Measurements from ENCODE around the gene BTN1A1. TPM values are rescaled to one million over a fixed set of nuclear protein-coding genes. Genes with fewer than 3 reads are reported as not detected.

The BTN1A1 gene
- total and polyA plus RNA-seq, 10 of the 15 experiments (the other 5 are each of a cell fraction or from before 2014, with no cell fraction given): 0.05 to 2.2 (median 0.87) TPM

DNA sequence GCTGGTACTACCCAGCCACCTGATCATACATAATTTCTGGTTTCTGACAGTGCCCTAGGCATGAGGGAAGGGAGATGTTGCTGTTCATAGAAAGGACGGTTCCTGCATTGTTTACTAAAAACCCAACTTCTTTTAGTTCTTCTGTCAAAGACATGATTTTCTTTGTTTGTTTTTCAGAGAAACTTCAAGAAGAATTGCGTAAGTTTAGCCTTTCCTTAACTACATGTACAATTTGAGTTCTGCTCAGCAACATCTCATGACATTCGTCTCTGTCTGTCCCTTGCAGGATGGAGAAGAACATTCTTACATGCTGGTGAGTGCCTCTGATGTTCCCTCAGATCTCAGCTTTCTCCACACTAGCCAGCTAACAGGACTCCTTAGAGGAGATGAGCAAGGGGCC lies 34.3 kb upstream of the BTN1A1 start:
- H3K4me3 ChIP-seq: no peak overlapping the region
- SMC1A ChIA-PET (ENCODE audit: uncharacterized antibody, unreplicated experiment): no interaction called here
- ATAC-seq (no peak), DNase-seq (ENCODE audit: low read depth, low spot score) (no peak), FAIRE-seq (no peak)
- no peaks in the 10 kb centered on the region for H3K9me3 ChIP-seq (replicated peaks; ENCODE audit: control insufficient read depth, insufficient read depth, low read length)
- 100% methylated on average over 3 of the region's 3 CpGs for WGBS (ENCODE audit: insufficient coverage, insufficient replicate concordance, low lambda C conversion rate, missing lambda C conversion rate)
- no TSS peak for BruUV-seq (replicated peaks)
- H3K9ac ChIP-seq (ENCODE audit: control insufficient read depth, insufficient read depth, low read length): no peak overlapping the region
- H3K36me3 ChIP-seq (ENCODE audit: control insufficient read depth in 2 of 2, insufficient read depth in 2 of 2, low read length in 1 of 2): peaks cover 13 to 30% of the 10 kb centered on the region in 2 experiments
- CTCF ChIA-PET: no interaction called here
- RAD21 ChIA-PET (ENCODE audit: unreplicated experiment): no interaction called here
- peaks cover 8% of the 10 kb centered on the region for H3K79me2 ChIP-seq (ENCODE audit: control insufficient read depth, insufficient read depth, low read length)
- no peaks in the 10 kb centered on the region for H4K20me1 ChIP-seq (ENCODE audit: control insufficient read depth, insufficient read depth)
- intact Hi-C loops (cut with micrococcal nuclease; ENCODE audit: unreplicated experiment): no loop called here
- H3K27ac ChIP-seq (ENCODE audit: control insufficient read depth, insufficient read depth): no peak overlapping the region
- H3K4me1 ChIP-seq (ENCODE audit: control insufficient read depth, insufficient read depth, low read length): peaks cover 12% of the 10 kb centered on the region
- POLR2A ChIA-PET: interaction anchor here (2.9 kb wide), 1 partner anchor 21 kb away, joined by 12 read pairs; no protein-coding TSS in a partner anchor
- no peak overlapping the region for H2AFZ ChIP-seq (ENCODE audit: control insufficient read depth, low read depth, low read length)
- no peak overlapping the region for H3K4me2 ChIP-seq (ENCODE audit: control insufficient read depth, insufficient read depth)
- no peaks in the 10 kb centered on the region for H3K27me3 ChIP-seq (replicated peaks in 1 of 2; ENCODE audit: control insufficient read depth in 2 of 2, insufficient read depth in 2 of 2, low read length in 1 of 2)
- in situ Hi-C loops (cut with MboI): no loop called here
- TF ChIP-seq MEF2A (IDR thresholded peaks at IDR 0.05; ENCODE audit: insufficient read depth, low read depth, low read length) (no peak), SRF (IDR thresholded peaks at IDR 0.05; ENCODE audit: low read depth in 2 of 2, low read length in 2 of 2) (no peak), SMC3 (IDR thresholded peaks at IDR 0.05; ENCODE audit: borderline replicate concordance, low read length) (no peak), NBN (IDR thresholded peaks at IDR 0.05) (no peak), BACH1 (IDR thresholded peaks at IDR 0.05; ENCODE audit: borderline replicate concordance) (no peak), ESRRA (IDR thresholded peaks at IDR 0.05; ENCODE audit: low read length) (no peak), CBX5 (IDR thresholded peaks at IDR 0.05; ENCODE audit: low read depth) (no peak), RB1 (IDR thresholded peaks at IDR 0.05; ENCODE audit: borderline replicate concordance) (no peak), BHLHE40 (IDR thresholded peaks at IDR 0.05; ENCODE audit: borderline replicate concordance in 1 of 2, low read depth in 2 of 2, low read length in 1 of 2) (no peak), SIN3A (IDR thresholded peaks at IDR 0.05; ENCODE audit: low read depth, low read length) (no peak), ZSCAN29 (IDR thresholded peaks at IDR 0.05) (no peak), YY1 (IDR thresholded peaks at IDR 0.05; ENCODE audit: low read depth, low read length) (no peak), RCOR1 (conservative IDR thresholded peaks at IDR 0.05; ENCODE audit: low read depth, low read length) (no peak), SUZ12 (IDR thresholded peaks at IDR 0.05; ENCODE audit: unreplicated experiment) (no peak), TARDBP (IDR thresholded peaks at IDR 0.05; ENCODE audit: borderline replicate concordance) (no peak), IKZF2 (IDR thresholded peaks at IDR 0.05) (no peak), FOXM1 (IDR thresholded peaks at IDR 0.05; ENCODE audit: low read depth, low read length) (no peak), MYB (IDR thresholded peaks at IDR 0.05; ENCODE audit: borderline replicate concordance, low read depth, low read length) (no peak)

Data from GM12878 (cell line).